K562 (cell line): ENCODE results near the gene SLC28A1.

Experiments used
- EZH2 ChIP-seq: IDR thresholded peaks from 2 replicates; pipeline ENCODE4 v1.6.1; 2012; ENCODE audit warnings: low read depth, mild to moderate bottlenecking, inconsistent platforms, low read length, borderline replicate concordance
- ZNF224 ChIP-seq: sonication (generic); formaldehyde crosslinking; IDR thresholded peaks from 2 replicates; pipeline ENCODE4 v1.8.0; 2022; ENCODE audit warnings: mild to moderate bottlenecking, missing genetic modification reagents
- TF ChIP-seq, protein P1 (sequence below): fragments of 250-450 bp; sonication (Bioruptor Pico); IDR thresholded peaks from 2 replicates; pipeline ENCODE4 v1.8.0; 2021; ENCODE audit warnings: borderline replicate concordance, mild to moderate bottlenecking, moderate library complexity; ENCODE audit not compliant: poor library complexity, severe bottlenecking

DNA sequence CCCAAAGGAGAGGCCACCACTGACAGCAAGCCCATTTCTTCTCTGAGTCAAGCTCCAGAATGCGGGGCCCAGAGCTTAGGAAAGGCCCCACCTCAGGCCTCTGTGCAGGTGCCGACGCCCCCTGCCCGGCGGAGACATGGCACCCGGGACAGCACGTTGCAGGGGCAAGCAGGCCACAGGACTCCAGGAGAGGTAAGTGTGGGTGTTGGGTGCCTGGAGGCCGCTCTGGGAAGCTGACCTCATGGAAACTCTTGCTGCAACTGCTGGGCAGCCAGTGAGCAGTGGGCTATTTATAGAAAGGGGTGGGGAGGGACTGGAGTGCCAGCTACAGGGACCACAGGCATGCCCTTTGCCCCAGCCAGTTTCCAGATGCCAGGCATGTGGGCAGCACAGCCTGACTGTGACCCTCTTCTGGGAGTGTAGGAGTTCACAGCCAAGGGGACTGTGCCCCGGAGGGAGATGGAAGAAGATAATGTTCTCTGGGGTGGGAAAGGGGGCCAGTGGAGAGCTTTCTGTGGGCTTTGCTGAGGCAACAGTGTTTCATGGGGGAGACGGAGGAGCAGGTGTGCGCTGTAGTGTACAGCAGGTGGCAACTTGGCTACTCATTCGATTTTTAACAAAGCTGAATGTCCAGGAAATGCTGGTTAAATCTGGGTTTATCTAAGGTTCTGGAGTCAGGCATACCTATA is 43.6 kb upstream of the SLC28A1 start:
- no peak for TF ChIP-seq ZNF224 (CRISPR knock-in tag)
- TF ChIP-seq, protein P1, sequence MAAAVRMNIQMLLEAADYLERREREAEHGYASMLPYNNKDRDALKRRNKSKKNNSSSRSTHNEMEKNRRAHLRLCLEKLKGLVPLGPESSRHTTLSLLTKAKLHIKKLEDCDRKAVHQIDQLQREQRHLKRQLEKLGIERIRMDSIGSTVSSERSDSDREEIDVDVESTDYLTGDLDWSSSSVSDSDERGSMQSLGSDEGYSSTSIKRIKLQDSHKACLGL (CRISPR knock-in tag), result no peak
- no peak for TF ChIP-seq EZH2
